ENCODE results near the gene MYH11.

MYH11 gene

DNA sequence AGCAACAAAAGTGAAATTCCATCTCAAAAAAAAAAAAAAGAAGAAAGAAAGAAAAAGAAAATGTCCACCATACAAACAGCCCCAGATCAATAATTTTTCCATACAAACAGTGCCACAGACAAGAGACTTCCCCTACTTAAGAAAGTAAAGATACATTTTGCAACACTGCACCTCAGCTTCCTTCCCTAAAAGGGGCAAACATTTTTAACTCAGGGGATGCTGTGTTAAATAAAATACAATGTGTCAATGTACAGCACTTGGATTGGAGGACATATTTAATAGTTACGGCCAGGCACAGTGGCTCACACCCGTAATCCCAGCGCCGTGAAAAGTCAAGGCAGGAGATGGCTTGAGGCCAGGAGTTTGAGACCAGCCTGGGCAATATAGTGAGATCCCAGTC, 22.3 kb downstream of the MYH11 start:
- H3K4me3 ChIP-seq (replicated peaks in 1 of 2; ENCODE audit: low read depth in 2 of 2, low read length in 2 of 2) = no peak overlapping the region
- no peak for DNase-seq (ENCODE audit: low read depth in 2 of 2)
- TF ChIP-seq, protein P1, sequence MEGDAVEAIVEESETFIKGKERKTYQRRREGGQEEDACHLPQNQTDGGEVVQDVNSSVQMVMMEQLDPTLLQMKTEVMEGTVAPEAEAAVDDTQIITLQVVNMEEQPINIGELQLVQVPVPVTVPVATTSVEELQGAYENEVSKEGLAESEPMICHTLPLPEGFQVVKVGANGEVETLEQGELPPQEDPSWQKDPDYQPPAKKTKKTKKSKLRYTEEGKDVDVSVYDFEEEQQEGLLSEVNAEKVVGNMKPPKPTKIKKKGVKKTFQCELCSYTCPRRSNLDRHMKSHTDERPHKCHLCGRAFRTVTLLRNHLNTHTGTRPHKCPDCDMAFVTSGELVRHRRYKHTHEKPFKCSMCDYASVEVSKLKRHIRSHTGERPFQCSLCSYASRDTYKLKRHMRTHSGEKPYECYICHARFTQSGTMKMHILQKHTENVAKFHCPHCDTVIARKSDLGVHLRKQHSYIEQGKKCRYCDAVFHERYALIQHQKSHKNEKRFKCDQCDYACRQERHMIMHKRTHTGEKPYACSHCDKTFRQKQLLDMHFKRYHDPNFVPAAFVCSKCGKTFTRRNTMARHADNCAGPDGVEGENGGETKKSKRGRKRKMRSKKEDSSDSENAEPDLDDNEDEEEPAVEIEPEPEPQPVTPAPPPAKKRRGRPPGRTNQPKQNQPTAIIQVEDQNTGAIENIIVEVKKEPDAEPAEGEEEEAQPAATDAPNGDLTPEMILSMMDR (IDR thresholded peaks at IDR 0.05; ENCODE audit: low read depth, low read length) = no peak

DNA sequence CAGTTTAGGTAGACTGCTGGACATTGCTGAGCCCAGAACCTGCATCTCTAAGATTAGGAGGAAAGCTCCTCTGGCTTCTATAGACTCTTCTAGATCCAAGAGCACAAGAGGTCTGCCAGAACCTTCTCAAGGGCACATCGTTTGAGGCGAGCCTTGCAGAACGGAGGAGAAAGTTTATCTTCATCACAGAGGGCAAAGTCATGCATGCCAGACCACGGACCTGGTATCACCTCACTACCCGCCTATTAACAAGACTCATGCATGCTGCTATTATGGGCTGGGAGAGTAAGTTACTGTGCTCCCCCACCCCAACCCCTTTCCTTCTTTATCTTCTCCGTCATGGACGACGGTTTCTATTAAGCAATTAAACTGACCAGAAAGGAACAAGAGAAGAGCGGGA, 23.3 kb downstream of the MYH11 start:
- DNase-seq (ENCODE audit: low read depth in 2 of 2) = no peak
- TF ChIP-seq, protein P1 (IDR thresholded peaks at IDR 0.05; ENCODE audit: low read depth, low read length) = no peak
- no peak overlapping the region for H3K4me3 ChIP-seq (replicated peaks in 1 of 2; ENCODE audit: low read depth in 2 of 2, low read length in 2 of 2)

DNA sequence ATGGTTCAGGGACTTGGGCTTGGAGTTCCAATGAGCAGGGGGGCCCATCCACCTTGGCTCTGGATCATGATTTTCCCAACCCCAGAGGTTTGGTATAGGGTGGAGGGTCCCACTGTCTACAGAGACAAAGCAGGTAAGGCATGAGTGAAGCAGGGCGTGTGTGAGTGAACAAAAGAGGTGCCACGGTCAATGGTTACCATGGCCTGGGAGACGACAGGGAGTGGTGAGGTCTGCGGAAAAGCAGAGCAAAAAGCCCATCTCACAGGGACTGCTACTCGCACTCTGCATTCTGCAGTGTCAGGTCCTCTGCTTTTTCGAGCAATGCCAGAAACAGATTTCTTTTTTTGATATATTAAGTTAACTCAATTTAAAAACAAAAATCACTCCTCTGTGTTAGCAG, 24.6 kb downstream of the MYH11 start:
- DNase-seq (ENCODE audit: low read depth in 2 of 2) = no peak
- no peak overlapping the region for H3K4me3 ChIP-seq (replicated peaks in 1 of 2; ENCODE audit: low read depth in 2 of 2, low read length in 2 of 2)
- TF ChIP-seq, protein P1 (IDR thresholded peaks at IDR 0.05; ENCODE audit: low read depth, low read length) = no peak

DNA sequence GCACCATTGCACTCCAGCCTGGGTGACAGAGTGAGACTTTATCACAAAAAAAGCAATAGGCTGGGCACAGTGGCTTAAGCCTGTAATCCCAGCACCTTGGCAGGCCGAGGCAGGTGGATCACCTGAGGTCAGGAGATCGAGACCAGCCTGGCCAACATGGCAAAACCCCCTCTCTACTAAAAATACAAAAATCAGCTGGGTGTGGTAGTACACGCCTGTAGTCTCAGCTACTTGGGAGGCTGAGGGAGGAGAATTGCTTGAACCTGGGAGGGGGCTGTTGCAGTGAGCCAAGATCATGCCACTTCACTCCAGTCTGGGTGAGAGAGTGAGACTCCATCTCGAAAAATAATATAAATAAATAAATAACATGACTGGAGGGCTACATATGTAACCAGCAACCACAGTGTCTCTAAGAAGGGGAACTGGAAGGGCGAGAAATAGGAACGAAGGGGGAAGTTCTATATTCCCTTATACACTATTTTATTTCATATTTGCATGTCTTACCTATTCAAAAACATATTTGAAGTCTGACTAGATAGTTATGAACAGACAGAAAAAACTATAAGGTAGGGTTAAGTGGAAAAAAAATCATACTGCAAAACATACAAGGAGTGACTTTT, 25.9 kb downstream of the MYH11 start:
- H3K4me3 ChIP-seq (replicated peaks in 1 of 2; ENCODE audit: low read depth in 2 of 2, low read length in 2 of 2) = no peak overlapping the region
- TF ChIP-seq, protein P1 (IDR thresholded peaks at IDR 0.05; ENCODE audit: low read depth, low read length) = no peak
- DNase-seq (ENCODE audit: low read depth in 2 of 2) = no peak

DNA sequence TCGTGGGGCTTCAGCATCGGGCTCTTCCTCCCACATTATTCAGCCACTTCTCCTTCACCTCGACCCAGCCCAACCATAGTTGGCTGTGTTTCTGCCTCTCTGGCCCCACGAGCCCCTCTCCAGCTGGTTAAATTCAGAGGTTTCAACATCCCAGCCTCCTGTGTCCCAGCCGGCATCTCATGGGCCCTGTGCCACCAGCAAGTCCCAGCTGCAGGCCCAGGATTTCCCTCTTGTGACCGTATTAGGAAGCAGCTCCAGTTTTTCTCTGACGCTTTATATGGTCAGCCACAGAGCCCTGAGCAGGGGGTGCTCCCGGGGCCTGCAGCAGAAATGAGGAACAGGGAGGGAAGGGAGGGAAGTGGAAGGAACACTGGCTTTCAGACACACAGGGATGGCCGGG, 27.4 kb downstream of the MYH11 start:
- TF ChIP-seq, protein P1 (IDR thresholded peaks at IDR 0.05; ENCODE audit: low read depth, low read length) = no peak
- no peak overlapping the region for H3K4me3 ChIP-seq (replicated peaks in 1 of 2; ENCODE audit: low read depth in 2 of 2, low read length in 2 of 2)
- peak; percentile 29 to 71 for DNase-seq (ENCODE audit: low read depth in 2 of 2)

DNA sequence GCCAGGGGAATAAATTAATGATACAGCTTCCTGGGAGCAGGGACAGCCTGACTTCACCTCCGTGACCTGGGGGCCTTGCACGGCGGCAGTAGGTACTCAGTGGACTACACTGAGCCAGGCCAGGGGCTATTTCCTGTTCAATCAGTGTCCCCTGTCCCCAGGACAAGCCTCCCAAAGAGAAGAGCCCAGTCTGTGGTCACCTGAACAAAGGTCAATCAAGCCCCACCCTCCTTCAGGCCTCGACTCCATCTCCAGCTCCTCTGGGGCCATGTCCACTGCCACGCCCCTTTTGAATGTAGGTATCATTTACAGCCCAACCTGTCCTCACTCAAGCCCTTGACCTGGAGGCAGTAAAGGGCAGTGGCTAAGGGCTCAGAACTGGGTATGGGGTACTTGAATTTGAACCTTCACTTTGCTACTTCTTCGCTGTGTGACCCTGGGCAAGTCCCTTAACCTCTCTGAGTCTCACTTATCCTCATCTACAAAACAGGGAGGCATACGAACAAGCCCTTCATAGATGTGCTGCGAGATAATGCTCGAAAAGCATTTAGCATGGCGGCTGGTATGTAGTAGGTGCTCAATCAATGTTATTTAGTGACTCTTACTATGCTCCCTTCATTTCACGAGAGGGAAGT, 29.0 kb downstream of the MYH11 start:
- TF ChIP-seq, protein P1 (IDR thresholded peaks at IDR 0.05; ENCODE audit: low read depth, low read length) = no peak
- no peak for DNase-seq (ENCODE audit: low read depth in 2 of 2)
- H3K4me3 ChIP-seq (replicated peaks in 1 of 2; ENCODE audit: low read depth in 2 of 2, low read length in 2 of 2) = no peak overlapping the region
